HCT116 (cell line): ENCODE data around the gene PREB. TPM values are rescaled to one million over a fixed set of nuclear protein-coding genes. Genes with fewer than 3 reads are reported as not detected.
A peak's percentile ranks its signal among the peaks of the same experiment; 100 is the strongest.

Experiments used
- ATAC-seq: fragments of 200-7000 bp; cut with Tn5 transposase; 2 replicates; pipeline ENCODE4 v1.9.1; 2020; ENCODE audit warnings: mild to moderate bottlenecking, moderate library complexity
- BruUV-seq: library from RNA; stranded (reverse); fragments of 400-500 nt; replicated peaks from 2 replicates; lab custom pipeline; 2021; lab: Mats Ljungman, UMichigan
- CTCF ChIA-PET: fragments of 300-600 bp; sonication (Branson Sonifier 250); formaldehyde crosslinking; loops from one replicate; lab custom pipeline; 2021; ENCODE audit warnings: antibody characterized with exemption; lab: Charles Lee
- POLR2A ChIA-PET: fragments of 300-600, 350-600 bp; sonication (Branson Sonifier 250); formaldehyde crosslinking; loops from one replicate; lab custom pipeline; 2021; ENCODE audit warnings: antibody characterized with exemption; lab: Charles Lee
- RAD21 ChIA-PET, 2 experiments: fragments of 300-600 bp; sonication (Branson Sonifier 250); formaldehyde crosslinking; loops; one replicate each; lab custom pipeline; 2023; ENCODE audit warnings: low total read pairs in 2 of 2; ENCODE audit not compliant: uncharacterized antibody in 2 of 2, unreplicated experiment in 2 of 2, low non-redundant PET in 1 of 2; lab: Charles Lee
- DNase-seq: peaks from one replicate; pipeline ENCODE4 v3.0.0-alpha.2; 2010; ENCODE audit warnings: low read depth, low spot score
- H2AFZ ChIP-seq: fragments of 200-600 bp; shearing (Covaris generic), sonication (generic); 2 replicates; pipeline ENCODE4 v1.6.1; 2017; ENCODE audit warnings: low read depth, mixed run types, mixed read lengths, antibody characterized with exemption, low read length; ENCODE audit not compliant: poor library complexity, severe bottlenecking
- H3K27ac ChIP-seq: 2 replicates; pipeline ENCODE4 v1.5.1; 2012; ENCODE audit warnings: low read depth, low read length
- H3K27me3 ChIP-seq: fragments of 200-600 bp; sonication (generic); 2 replicates; pipeline ENCODE4 v1.6.1; 2016; ENCODE audit warnings: mixed run types, low read length, mixed read lengths; ENCODE audit not compliant: insufficient read depth
- H3K36me3 ChIP-seq, 2 experiments: fragments of 200-500 bp in 1 of 2; fragments of 200-600 bp in 1 of 2; sonication (Bioruptor generic) in 1 of 2; sonication (generic) in 1 of 2; 2 replicates each; pipeline versions ENCODE4 v1.5.1 to v1.6.1; 2014 to 2016; ENCODE audit warnings: low read length in 2 of 2, inconsistent platforms in 1 of 2, mixed read lengths in 1 of 2, mixed run types in 1 of 2; ENCODE audit not compliant: insufficient read depth in 2 of 2, control insufficient read depth in 1 of 2
- H3K4me1 ChIP-seq, 2 experiments: fragments of 200-600 bp in 1 of 2; sonication (generic) in 1 of 2; 2 replicates each; pipeline versions ENCODE4 v1.5.1 to v1.6.1; 2012 to 2017; ENCODE audit warnings: low read length in 2 of 2, inconsistent platforms in 1 of 2, mild to moderate bottlenecking in 1 of 2, mixed read lengths in 1 of 2, mixed run types in 1 of 2, moderate library complexity in 1 of 2; ENCODE audit not compliant: insufficient read depth in 2 of 2, control insufficient read depth in 1 of 2
- H3K4me2 ChIP-seq: fragments of 200-600 bp; sonication (generic); 2 replicates; pipeline ENCODE4 v1.6.1; 2017; ENCODE audit warnings: mixed run types, low read length, mixed read lengths
- H3K4me3 ChIP-seq, 2 experiments: fragments of 200-600 bp in 1 of 2; sonication (generic) in 1 of 2; replicated peaks in 1 of 2; 2 replicates each; pipeline ENCODE4 v1.5.1; 2011 to 2016; ENCODE audit warnings: low read length in 2 of 2, control low read depth in 1 of 2, low read depth in 1 of 2, mild to moderate bottlenecking in 1 of 2, mixed read lengths in 1 of 2, mixed run types in 1 of 2
- H3K79me2 ChIP-seq: fragments of 200-600 bp; sonication (generic); 2 replicates; pipeline ENCODE4 v1.6.1; 2017; ENCODE audit warnings: mild to moderate bottlenecking, mixed run types, low read length, moderate library complexity, mixed read lengths; ENCODE audit not compliant: insufficient read depth
- H3K9ac ChIP-seq: fragments of 200-600 bp; sonication (generic); 2 replicates; pipeline ENCODE4 v1.6.1; 2016; ENCODE audit warnings: low read length, mixed read lengths
- H3K9me2 ChIP-seq: fragments of 200-600 bp; sonication (generic), shearing (Covaris generic); 2 replicates; pipeline ENCODE4 v1.6.1; 2017; ENCODE audit warnings: mixed run types, mild to moderate bottlenecking, moderate library complexity; ENCODE audit not compliant: insufficient read depth
- H3K9me3 ChIP-seq, 2 experiments: fragments of 200-500 bp in 1 of 2; fragments of 200-600 bp in 1 of 2; sonication (Bioruptor generic) in 1 of 2; sonication (generic) in 1 of 2; 2 replicates each; pipeline ENCODE4 v1.6.1; 2014 to 2017; ENCODE audit warnings: low read length in 2 of 2, mixed read lengths in 2 of 2, inconsistent platforms in 1 of 2, low read depth in 1 of 2, mild to moderate bottlenecking in 1 of 2, mixed run types in 1 of 2, moderate library complexity in 1 of 2; ENCODE audit not compliant: control insufficient read depth in 1 of 2, insufficient read depth in 1 of 2
- H4K20me1 ChIP-seq: fragments of 200-600 bp; sonication (generic), shearing (Covaris generic); 2 replicates; pipeline ENCODE4 v1.6.1; 2017; ENCODE audit warnings: mixed run types, mild to moderate bottlenecking, moderate library complexity; ENCODE audit not compliant: insufficient read depth
- CTCF ChIP-seq, 3 experiments: fragments of 200-600 bp in 1 of 3; sonication (generic) in 1 of 3; IDR thresholded peaks in 2 of 3; conservative IDR thresholded peaks in 1 of 3; 2 replicates each; pipeline ENCODE4 v1.5.1; 2012 to 2017; ENCODE audit warnings: low read depth in 2 of 3, low read length in 2 of 3, antibody characterized with exemption in 1 of 3, borderline replicate concordance in 1 of 3, control low read depth in 1 of 3, mild to moderate bottlenecking in 1 of 3, mixed read lengths in 1 of 3, mixed run types in 1 of 3, moderate library complexity in 1 of 3; ENCODE audit not compliant: insufficient read depth in 1 of 3
- FOSL1 ChIP-seq: IDR thresholded peaks from 2 replicates; pipeline ENCODE4 v1.6.1; 2012; ENCODE audit warnings: low read depth
- JUND ChIP-seq: IDR thresholded peaks from 2 replicates; pipeline ENCODE4 v1.6.1; 2012
- POLR2A ChIP-seq: IDR thresholded peaks from 2 replicates; pipeline ENCODE4 v1.7.0; 2011; ENCODE audit warnings: borderline replicate concordance; ENCODE audit not compliant: insufficient read depth, insufficient read length; ENCODE audit errors: extremely low read depth
- POLR2AphosphoS5 ChIP-seq: IDR thresholded peaks from 2 replicates; pipeline ENCODE4 v1.6.1; 2011; ENCODE audit warnings: mild to moderate bottlenecking, low read depth, low read length, moderate library complexity
- ZFX ChIP-seq: fragments of 450-650 bp; IDR thresholded peaks from 2 replicates; pipeline ENCODE4 v1.6.1; 2017
- intact Hi-C: fragments of 100-400 bp; cut with micrococcal nuclease; formaldehyde crosslinking; loops from 2 replicates; pipeline ENCODE4 v1.10.0; 2022
- total RNA-seq: library from RNA; stranded (reverse); gene quantifications from one replicate; pipeline ENCODE4 v1.2.1, GENCODE V29; 2021; ENCODE audit not compliant: unreplicated experiment

PREB gene
- total RNA-seq, 1 experiment from 2014 or later = 54.2 TPM

GRCh38 chr2:27086090-27086723, 48.2 kb downstream of the PREB start:
- H3K27me3 ChIP-seq = no peaks in the 10 kb centered on the region
- H3K9me3 ChIP-seq = no peaks in the 10 kb centered on the region
- BruUV-seq = no TSS peak
- H3K4me2 ChIP-seq = peak overlapping the region; percentile 98
- ATAC-seq = peak; percentile 85
- H3K36me3 ChIP-seq = no peaks in the 10 kb centered on the region
- H2AFZ ChIP-seq = peak overlapping the region; percentile 54
- intact Hi-C loops = loop anchor here (2.0 kb wide), 1 partner anchor 239 kb away; no protein-coding TSS in a partner anchor
- ChIA-PET CTCF (interaction anchor here (0.9 to 3.1 kb wide), 9 partner anchors 14 to 193 kb away, joined by 3 to 15 read pairs (median 4); partner anchors contain the start of gene OST4), POLR2A (interaction anchor here (1.0 kb wide), 1 partner anchor 36 kb away, joined by 3 read pairs; no protein-coding TSS in a partner anchor), RAD21 (no interaction called here)
- H3K79me2 ChIP-seq = no peaks in the 10 kb centered on the region
- peak overlapping the region; percentile 77 for H3K27ac ChIP-seq
- no peaks in the 10 kb centered on the region for H3K9me2 ChIP-seq
- peak overlapping the region; percentile 57 to 61 for H3K4me3 ChIP-seq
- DNase-seq = peak; percentile 77
- H3K4me1 ChIP-seq = peaks cover 13 to 35% of the 10 kb centered on the region in 2 experiments
- H3K9ac ChIP-seq = peak overlapping the region; percentile 79
- TF ChIP-seq FOSL1 (no peak), CTCF (IDR thresholded peaks at IDR 0.05 in 2 of 3, conservative IDR thresholded peaks at IDR 0.05 in 1 of 3; ENCODE audit: borderline replicate concordance in 1 of 3, insufficient read depth in 1 of 3, low read depth in 2 of 3, low read length in 2 of 3) (peak in 2 of 3 experiments; percentile 53 to 73; a peak in 4 of 6 replicates), JUND (no peak), POLR2A (peak; percentile 32), POLR2AphosphoS5 (peak; percentile 73), ZFX (peak; percentile 81; the same call in 1 of the 2 replicates)
- H4K20me1 ChIP-seq = no peaks in the 10 kb centered on the region
